SU-DHL-6 (cell line): ENCODE measurements around the gene IRX2.

ENCODE experiments used
- CTCF ChIP-seq: fragments of 200-600 bp; sonication (generic); IDR thresholded peaks from one replicate; pipeline ENCODE4 v1.5.1; 2017; ENCODE audit warnings: antibody characterized with exemption, mild to moderate bottlenecking, low read length, moderate library complexity; ENCODE audit not compliant: insufficient read depth, poor library complexity, severe bottlenecking
- EZH2phosphoT487 ChIP-seq: fragments of 200-600 bp; sonication (generic), shearing (Covaris generic); conservative IDR thresholded peaks from 2 replicates; pipeline ENCODE4 v1.6.1; 2018; ENCODE audit warnings: mild to moderate bottlenecking, antibody characterized with exemption, low read length, moderate library complexity, mixed read lengths

- no peak for TF ChIP-seq CTCF
- no peak for TF ChIP-seq EZH2phosphoT487
Measured at GRCh38 chr5:2739360-2740050, 12.0 kb downstream of the IRX2 start.
